HG02970 (cell line): ENCODE measurements around the gene DOCK11.
A peak's percentile ranks its signal among the peaks of the same experiment; 100 is the strongest.
"Not testable (repeated sequence)": the region's sequence is repeated elsewhere in the genome, so short reads cannot be mapped to it uniquely, and the experiment has no call there.

ENCODE experiments used
- ATAC-seq: cut with Tn5 transposase; IDR thresholded peaks from one replicate; pipeline ENCODE4 v1.9.1; 2021; ENCODE audit warnings: mild to moderate bottlenecking, moderate library complexity, moderate number of reproducible peaks; ENCODE audit not compliant: unreplicated experiment, low FRiP score

DOCK11 gene

GRCh38 chrX:118495061-118495921 lies at the start of gene DOCK11:
TSS of gene DOCK11 (plus strand) at chrX:118495815. CDS start at chrX:118495972, 157 bp downstream.
- ATAC-seq = peak; percentile 49

GRCh38 chrX:118448273-118448783 lies 47.3 kb upstream of the DOCK11 start:
- no peak for ATAC-seq

- ATAC-seq = no peak
Observed at GRCh38 chrX:118455013-118455412, 40.6 kb upstream of the DOCK11 start.

- ATAC-seq = no peak
Observed at GRCh38 chrX:118459494-118459893, 36.1 kb upstream of the DOCK11 start.

DNA sequence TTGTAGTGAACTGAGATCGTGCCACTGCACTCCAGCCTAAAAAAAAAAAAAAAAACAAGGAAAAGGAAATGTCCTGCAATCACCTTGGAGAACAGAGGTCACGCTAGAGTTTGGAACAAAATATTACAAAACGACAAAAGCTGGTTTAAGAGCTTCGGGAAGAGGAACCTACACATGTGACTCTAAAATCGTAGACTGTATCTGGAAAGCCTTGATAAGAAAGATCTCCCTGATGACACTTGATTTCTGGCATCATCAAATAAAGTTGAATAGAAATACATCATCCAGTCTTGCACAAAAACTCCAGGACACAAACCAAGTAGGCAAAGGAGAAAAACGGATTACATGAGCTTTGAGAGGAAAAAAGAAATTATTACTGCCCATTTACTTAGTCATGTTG lies 31.1 kb upstream of the DOCK11 start:
- ATAC-seq = no peak

DNA sequence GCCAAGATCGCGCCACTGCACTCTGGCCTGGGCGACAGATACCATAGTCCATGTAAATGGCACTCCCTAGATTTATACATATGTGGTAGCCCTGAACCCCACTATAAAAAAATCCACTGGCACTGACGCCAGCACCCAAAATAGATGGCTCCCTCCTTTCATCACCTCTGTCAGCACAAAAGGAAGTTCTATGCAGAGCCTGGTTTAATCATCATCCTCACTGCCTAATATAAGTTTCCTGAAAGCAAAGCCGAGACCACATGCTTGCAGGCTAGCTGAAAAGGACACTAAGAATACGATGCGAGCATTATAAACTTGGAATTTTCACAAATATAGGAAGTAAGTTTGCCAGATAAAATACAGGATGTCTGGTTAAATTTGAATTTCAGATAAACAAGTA lies 27.5 kb upstream of the DOCK11 start:
- no peak for ATAC-seq

DNA sequence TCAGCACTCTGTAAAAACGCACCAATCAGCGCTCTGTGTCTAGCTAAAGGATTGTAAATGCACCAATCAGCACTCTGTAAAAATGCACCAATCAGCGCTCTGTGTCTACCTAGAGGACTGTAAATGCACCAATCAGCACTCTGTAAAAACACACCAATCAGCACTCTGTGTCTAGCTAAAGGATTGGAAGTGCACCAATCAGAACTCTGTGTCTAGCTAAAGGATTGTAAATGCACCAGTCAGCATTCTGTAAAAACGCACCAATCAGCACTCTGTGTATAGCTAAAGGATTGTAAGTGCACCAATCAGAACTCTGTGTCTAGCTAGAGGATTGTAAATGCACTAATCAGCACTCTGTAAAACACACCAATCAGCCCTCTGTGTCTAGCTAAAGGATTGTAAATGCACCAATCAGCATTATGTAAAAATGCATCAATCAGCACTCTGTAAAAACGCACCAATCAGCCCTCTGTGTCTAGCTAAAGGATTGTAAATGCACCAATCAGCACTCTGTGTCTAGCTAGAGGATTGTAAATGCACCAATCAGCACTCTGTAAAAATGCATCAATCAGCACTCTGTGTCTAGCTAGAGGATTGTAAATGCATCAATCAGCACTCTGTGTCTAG lies 24.8 kb upstream of the DOCK11 start:
- not testable (repeated sequence) for ATAC-seq

GRCh38 chrX:118474586-118474985 lies 21.0 kb upstream of the DOCK11 start:
- ATAC-seq = no peak

GRCh38 chrX:118475903-118476302 lies 19.7 kb upstream of the DOCK11 start:
- ATAC-seq = no peak

DNA sequence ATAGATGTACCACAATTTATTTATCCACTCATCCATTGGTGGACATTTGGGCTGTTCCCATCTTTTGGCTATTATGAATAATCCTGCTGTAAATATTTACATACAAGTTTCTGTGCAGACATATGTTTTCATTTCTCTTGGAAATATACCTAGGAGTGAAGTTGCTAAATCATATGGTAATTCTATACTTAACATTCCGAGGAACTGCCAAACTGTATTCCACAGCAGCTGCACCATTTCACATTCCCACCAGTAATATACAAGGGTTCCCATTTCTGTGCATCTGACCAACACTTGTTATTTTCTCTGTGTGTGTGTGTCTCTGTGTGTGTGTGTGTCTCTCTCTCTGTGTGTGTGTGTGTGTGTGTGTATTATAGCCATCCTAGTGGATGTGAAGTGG lies 15.4 kb upstream of the DOCK11 start:
- ATAC-seq = no peak

DNA sequence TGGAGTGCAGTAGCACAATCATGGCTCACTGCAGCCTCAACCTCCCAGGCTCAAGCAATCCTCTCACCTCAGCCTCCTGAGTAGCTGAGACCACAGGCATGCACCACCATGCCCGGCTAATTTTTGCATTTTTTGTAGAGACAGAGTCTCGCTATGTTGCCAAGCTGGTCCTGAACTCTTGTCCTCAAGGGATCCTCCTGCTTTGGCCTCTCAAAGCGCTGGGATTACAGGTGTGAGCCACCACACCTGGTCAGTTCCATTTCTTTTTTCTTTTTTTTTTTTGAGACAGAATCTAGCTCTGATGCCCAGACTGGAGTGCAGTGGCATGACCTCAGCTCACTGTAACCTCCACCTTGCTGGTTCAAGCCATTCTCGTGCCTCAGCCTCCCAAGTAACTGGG lies 13.2 kb upstream of the DOCK11 start:
- ATAC-seq = not testable (repeated sequence)

- ATAC-seq = no peak
Observed at GRCh38 chrX:118484216-118484903, 11.3 kb upstream of the DOCK11 start.

DNA sequence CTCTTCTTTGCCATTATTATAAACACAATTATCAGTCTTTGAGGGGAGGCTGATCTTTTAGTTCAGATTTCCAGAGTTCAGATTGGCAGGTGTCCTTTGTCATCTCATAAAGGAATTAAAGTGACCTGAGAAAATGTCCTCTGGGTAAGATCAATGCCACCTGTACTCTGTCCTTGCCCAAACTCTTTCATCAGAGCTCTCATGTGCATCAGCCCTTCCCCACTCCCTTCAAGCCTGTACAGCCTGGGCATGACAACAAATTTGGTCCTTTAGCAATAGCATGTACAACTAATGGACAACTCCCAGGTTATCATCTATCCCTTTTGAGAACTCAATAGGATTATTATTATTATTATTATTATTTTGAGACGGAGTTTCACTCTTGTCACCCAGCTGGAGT lies 8.9 kb upstream of the DOCK11 start:
- ATAC-seq = not testable (repeated sequence)

DNA sequence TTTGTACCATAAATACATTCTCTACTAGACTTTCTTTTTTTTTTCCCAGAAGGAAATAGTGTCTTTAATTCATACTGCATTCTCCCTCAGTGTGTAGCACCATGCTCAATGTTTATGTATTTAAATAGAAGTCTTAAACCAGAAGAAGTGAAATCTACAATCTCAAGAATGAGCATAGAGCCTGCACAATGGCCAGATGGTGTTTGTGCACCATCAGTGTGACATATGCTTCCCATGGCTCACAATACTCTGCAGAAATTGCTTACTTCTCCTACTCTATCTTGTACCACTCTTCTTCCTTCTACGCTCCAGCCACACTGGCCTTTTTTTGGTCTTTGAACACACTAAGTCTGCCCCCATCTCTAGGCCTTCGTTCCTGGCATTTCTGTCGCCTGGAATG lies 2.6 kb upstream of the DOCK11 start:
- no peak for ATAC-seq

GRCh38 chrX:118493653-118494297 lies 1.8 kb upstream of the DOCK11 start:
- no peak for ATAC-seq

- ATAC-seq = peak; percentile 33
Observed at GRCh38 chrX:118495958-118496762, 545 bp downstream of the DOCK11 start.

DNA sequence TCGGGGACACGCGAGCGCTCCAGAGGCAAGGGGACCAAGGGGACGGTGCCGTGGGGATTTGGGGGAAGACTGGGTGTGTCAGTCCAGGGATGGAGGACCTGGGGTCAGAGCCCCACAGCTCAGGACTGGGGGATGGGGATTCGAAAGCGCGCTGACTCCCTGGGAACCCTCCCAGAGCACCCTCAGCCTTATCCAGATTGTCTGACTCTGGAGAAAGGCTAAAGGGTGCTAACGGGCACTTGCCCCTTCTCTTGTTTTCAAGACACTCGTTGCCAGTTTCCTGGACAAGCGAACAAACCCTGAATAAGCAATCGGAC lies 1.1 kb downstream of the DOCK11 start:
- ATAC-seq = no peak

GRCh38 chrX:118497180-118497818 lies 1.7 kb downstream of the DOCK11 start:
- no peak for ATAC-seq

GRCh38 chrX:118498351-118498750 lies 2.7 kb downstream of the DOCK11 start:
- ATAC-seq = no peak
